Thymus (tissue), 11 donors: ENCODE data around the gene LRRC14B. TPM values are rescaled to one million over a fixed set of nuclear protein-coding genes. Genes with fewer than 3 reads are reported as not detected.
"Not testable (repeated sequence)": the region's sequence is repeated elsewhere in the genome, so short reads cannot be mapped to it uniquely, and the experiment has no call there.

Experiments
- DNase-seq, 9 donors: peaks; one replicate each; pipeline ENCODE4 v3.0.0-alpha.2; 2013; ENCODE audit warnings: low spot score in 9 of 9, low read depth in 6 of 9, missing footprints in 1 of 9
- H3K27ac ChIP-seq, 2 donors: one replicate each; pipeline ENCODE4 v1.5.1; 2013; ENCODE audit warnings: control low read depth in 1 of 2, low read depth in 1 of 2, low read length in 1 of 2, mild to moderate bottlenecking in 1 of 2, moderate library complexity in 1 of 2
- H3K27me3 ChIP-seq, 2 donors: one replicate each; pipeline ENCODE4 v1.5.1; 2013; ENCODE audit warnings: low read length in 1 of 2; ENCODE audit not compliant: control insufficient read depth in 2 of 2, insufficient read depth in 1 of 2
- H3K36me3 ChIP-seq, 2 donors: one replicate each; pipeline ENCODE4 v1.5.1; 2013; ENCODE audit warnings: low read length in 1 of 2, mild to moderate bottlenecking in 1 of 2, moderate library complexity in 1 of 2; ENCODE audit not compliant: control insufficient read depth in 2 of 2, insufficient read depth in 2 of 2
- H3K4me1 ChIP-seq, 2 donors: one replicate each; pipeline ENCODE4 v1.5.1; 2013; ENCODE audit warnings: low read length in 2 of 2; ENCODE audit not compliant: control insufficient read depth in 2 of 2, insufficient read depth in 2 of 2
- H3K4me3 ChIP-seq, 2 donors: one replicate each; pipeline ENCODE4 v1.5.1; 2013; ENCODE audit warnings: low read length in 2 of 2, control low read depth in 1 of 2, mild to moderate bottlenecking in 1 of 2
- H3K9me3 ChIP-seq, 2 donors: one replicate each; pipeline ENCODE4 v1.5.1; 2013; ENCODE audit warnings: low read length in 1 of 2, mild to moderate bottlenecking in 1 of 2; ENCODE audit not compliant: control insufficient read depth in 2 of 2, insufficient read depth in 1 of 2
- WGBS: extraction: QIAGEN DNeasy Blood & Tissue Kit; methylation state at CpG from one replicate; pipeline ENCODE4 v1.1.7; 2013; 5-methylcytosine and 5-hydroxymethylcytosine counted together
- polyA plus RNA-seq: library from polyadenylated mRNA; stranded (reverse); fragments of 200-250 nt; gene quantifications from one replicate; pipeline ENCODE4 v1.2.3, GENCODE V29; 2013
- total RNA-seq: library from RNA; stranded (reverse); fragments of 120-200 nt; gene quantifications from one replicate; pipeline ENCODE4 v1.2.4, GENCODE V29; 2013
- donor health status: healthy.

LRRC14B gene
- total and polyA plus RNA-seq, 2 donors = 0.02 to 0.90 TPM

DNA sequence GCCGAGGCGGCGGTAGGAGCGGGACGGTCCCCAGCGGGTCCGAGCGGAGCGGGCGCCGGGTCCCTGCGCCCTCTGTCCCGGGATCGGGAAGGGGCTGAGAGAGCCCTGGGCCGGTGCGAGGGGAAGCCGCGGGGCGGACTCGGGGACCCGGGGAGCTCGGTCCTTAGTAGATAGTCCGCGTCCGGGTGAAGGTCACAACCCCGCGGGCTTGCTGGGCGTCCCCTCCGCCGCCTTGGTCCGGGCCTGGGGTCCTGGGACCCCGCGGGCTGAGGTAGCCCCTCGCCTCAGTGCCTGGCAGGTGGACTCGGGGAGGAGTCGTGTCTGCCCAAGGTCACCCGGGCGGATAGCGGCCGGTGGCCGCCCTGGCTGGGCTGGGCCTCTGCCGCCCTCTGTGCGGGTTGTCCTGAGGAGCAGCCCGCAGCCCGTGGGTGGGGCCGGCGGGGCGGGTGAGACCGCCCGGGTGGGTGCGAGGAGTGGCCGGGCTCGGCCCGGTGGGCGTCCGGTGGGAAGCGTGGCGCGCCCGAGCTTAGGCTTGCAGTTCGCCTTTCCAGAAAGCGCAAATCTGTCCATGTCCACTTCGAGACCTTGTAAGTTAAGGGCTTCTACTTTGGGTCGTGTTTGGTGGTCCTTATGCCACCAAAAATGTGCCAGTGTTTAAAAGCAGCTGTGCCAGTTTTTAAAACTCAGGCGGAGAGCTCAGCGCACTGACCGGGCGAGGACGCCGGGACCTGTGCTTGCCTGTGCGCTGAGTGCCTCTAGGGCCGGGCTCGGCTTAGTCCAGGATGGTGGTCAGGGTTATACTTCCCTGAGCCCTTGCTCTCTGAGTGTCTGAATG, 27.4 kb downstream of the LRRC14B start:
- peaks cover 6 to 7% of the 10 kb centered on the region in 2 donors for H3K36me3 ChIP-seq
- H3K27me3 ChIP-seq = no peaks in the 10 kb centered on the region
- peaks cover 3 to 9% of the 10 kb centered on the region in 2 donors for H3K4me1 ChIP-seq
- WGBS = under 1% methylated on average over 73 of the region's 73 CpGs
- H3K9me3 ChIP-seq = no peaks in the 10 kb centered on the region
- peak overlapping the region; percentile 68 to 88 for H3K4me3 ChIP-seq
- H3K27ac ChIP-seq = peak overlapping the region; percentile 46 to 53
- DNase-seq = peak in 3 of 9 donors; percentile 14 to 40 (median 26)

- Histone ChIP-seq H3K27me3 (no peaks in the 10 kb centered on the region), H3K4me1 (peaks cover 3 to 9% of the 10 kb centered on the region in 2 donors), H3K9me3 (no peaks in the 10 kb centered on the region), H3K27ac (peak overlapping the region; percentile 39 to 78), H3K4me3 (peak overlapping the region; percentile 68 to 88), H3K36me3 (peaks cover 7% of the 10 kb centered on the region in 2 donors)
- WGBS = 1% methylated on average over 9 of the region's 9 CpGs
- peak in 3 of 9 donors; percentile 33 to 59 (median 40) for DNase-seq
These were observed 28.2 kb downstream of the LRRC14B start for GRCh38 chr5:219460-219863.

DNA sequence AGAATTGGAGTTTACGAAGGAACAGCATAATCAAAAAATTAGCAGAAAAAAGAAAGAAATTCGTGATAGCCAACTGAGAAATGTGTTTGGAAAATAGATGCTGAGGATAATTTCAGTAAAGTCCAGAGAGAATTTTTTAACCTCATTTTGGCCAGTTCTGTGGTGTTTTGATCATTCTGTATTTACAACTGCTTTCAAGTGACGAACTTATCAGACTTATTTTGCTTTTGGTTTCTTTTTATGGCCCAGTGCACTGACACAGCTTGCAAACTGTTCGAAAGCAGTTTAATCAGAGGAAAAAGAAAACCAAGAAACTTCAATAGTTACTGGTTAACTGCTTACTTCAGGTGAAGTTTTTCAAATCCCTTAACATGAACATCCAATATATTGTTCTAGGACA, 28.7 kb downstream of the LRRC14B start:
- Histone ChIP-seq H3K4me1 (peaks cover 3 to 9% of the 10 kb centered on the region in 2 donors), H3K27me3 (no peaks in the 10 kb centered on the region), H3K36me3 (peaks cover 12 to 13% of the 10 kb centered on the region in 2 donors), H3K9me3 (no peaks in the 10 kb centered on the region), H3K4me3 (peak overlapping the region; percentile 68 to 88), H3K27ac (no peak overlapping the region)
- DNase-seq = peak in 3 of 9 donors; percentile 19 to 62 (median 35)
- 12% methylated on average over 4 of the region's 4 CpGs for WGBS

DNA sequence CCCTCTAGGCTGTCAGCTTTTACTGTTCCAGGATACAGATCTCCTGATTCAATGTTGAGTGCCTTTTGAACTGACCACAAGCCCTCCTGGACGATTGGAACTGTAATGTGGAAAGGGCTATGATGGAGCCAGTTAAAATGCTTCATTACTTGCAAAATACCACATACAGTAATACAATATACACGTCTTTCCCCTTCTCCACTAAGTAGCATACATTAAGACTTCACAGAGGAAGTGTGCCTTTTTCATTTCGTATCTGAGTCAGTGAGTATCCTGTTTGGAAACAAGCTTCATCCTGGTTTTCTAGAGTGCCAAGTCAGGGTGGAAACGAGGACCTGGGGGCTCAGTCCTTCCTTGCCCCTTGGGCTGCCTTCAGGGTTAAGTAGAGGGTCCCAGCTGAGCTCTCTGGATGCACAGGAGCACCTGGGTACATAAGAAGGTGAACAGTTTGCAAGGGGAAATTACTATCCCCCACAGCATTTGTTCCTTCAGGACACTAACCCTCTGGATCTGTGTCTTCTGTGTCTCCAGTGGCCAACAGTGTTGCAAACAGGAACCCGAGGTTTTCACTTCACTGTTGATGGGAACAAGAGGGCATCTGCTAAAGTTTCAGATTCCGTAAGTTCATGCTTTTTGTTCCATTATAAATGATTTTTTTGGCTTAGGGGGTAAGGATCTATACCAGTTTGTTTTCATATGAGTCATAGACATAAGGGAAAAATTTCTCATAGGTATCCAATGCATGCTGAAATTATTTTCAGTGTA, 31.8 kb downstream of the LRRC14B start:
- not testable (repeated sequence) for H3K4me3 ChIP-seq, H3K27ac ChIP-seq, H3K9me3 ChIP-seq, DNase-seq, H3K4me1 ChIP-seq, H3K27me3 ChIP-seq
- peaks cover 37 to 38% of the 10 kb centered on the region in 2 donors for H3K36me3 ChIP-seq
- WGBS = 86% methylated on average over 6 of the region's 6 CpGs

- Histone ChIP-seq H3K4me3 (no peak overlapping the region), H3K9me3 (no peaks in the 10 kb centered on the region), H3K36me3 (peaks cover 41 to 44% of the 10 kb centered on the region in 2 donors), H3K27me3 (no peaks in the 10 kb centered on the region), H3K4me1 (peaks cover 3 to 6% of the 10 kb centered on the region in 2 donors), H3K27ac (no peak overlapping the region)
- WGBS = 77% methylated on average over 6 of the region's 6 CpGs
- DNase-seq = no peak
These were observed 32.5 kb downstream of the LRRC14B start for GRCh38 chr5:223791-224190.

- H3K9me3 ChIP-seq = no peaks in the 10 kb centered on the region
- peaks cover 49 to 58% of the 10 kb centered on the region in 2 donors for H3K36me3 ChIP-seq
- 96% methylated on average over 14 of the region's 14 CpGs for WGBS
- H3K4me3 ChIP-seq = no peak overlapping the region
- no peaks in the 10 kb centered on the region for H3K27me3 ChIP-seq
- no peak overlapping the region for H3K27ac ChIP-seq
- H3K4me1 ChIP-seq = peaks cover 0 to 3% of the 10 kb centered on the region in 2 donors
- DNase-seq = no peak
These were observed 34.0 kb downstream of the LRRC14B start for GRCh38 chr5:225334-225733.

GRCh38 chr5:227375-227774, 36.1 kb downstream of the LRRC14B start:
- not testable (repeated sequence) for H3K4me3 ChIP-seq, H3K27me3 ChIP-seq, DNase-seq, H3K27ac ChIP-seq, H3K4me1 ChIP-seq, H3K9me3 ChIP-seq
- peaks cover 69 to 77% of the 10 kb centered on the region in 2 donors for H3K36me3 ChIP-seq
- WGBS = 94% methylated on average over 15 of the region's 17 CpGs

DNA sequence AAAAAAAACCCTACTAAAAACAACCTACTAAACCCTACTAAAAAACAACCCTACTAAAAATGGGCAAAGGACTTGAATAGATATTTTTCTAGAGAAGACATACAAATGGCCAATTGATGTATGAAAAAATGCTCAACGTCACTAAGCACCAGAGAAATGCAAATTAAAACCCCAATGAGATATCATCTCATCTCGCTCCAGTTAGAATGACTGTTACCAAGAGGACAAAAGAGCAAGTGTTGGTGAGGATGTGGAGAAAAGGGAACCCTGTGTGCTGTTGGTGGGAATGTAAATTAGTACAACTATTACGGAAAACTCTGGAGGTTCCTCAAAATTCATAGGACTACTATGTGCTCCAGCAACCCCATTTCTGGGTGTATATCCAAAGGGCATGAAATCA, 37.6 kb downstream of the LRRC14B start:
- DNase-seq = no peak
- no peaks in the 10 kb centered on the region for H3K4me1 ChIP-seq
- no peak overlapping the region for H3K27ac ChIP-seq
- H3K27me3 ChIP-seq = no peaks in the 10 kb centered on the region
- 86% methylated on average over 3 of the region's 3 CpGs for WGBS
- no peaks in the 10 kb centered on the region for H3K9me3 ChIP-seq
- peaks cover 75 to 87% of the 10 kb centered on the region in 2 donors for H3K36me3 ChIP-seq
- no peak overlapping the region for H3K4me3 ChIP-seq

DNA sequence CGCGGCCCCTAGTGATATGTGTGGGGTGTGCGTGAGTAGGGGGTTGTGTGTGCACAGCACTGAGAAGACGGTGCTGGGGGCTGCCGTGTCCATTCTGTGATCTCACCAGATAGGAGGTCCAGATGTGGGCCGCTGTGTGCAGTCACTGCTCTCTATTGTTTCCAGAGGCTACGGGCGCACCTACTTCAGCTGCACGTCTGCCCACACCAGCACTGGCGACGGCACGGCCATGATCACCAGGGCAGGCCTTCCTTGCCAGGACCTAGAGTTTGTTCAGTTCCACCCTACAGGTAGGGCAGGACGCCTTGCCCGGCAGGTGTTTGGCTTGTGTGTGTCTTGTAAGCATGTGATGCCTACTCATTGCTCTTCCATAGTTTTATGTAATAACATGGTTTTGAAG, 39.4 kb downstream of the LRRC14B start:
- no peaks in the 10 kb centered on the region for H3K4me1 ChIP-seq
- no peak for DNase-seq
- H3K36me3 ChIP-seq = peaks cover 69 to 81% of the 10 kb centered on the region in 2 donors
- 94% methylated on average over 14 of the region's 14 CpGs for WGBS
- H3K4me3 ChIP-seq = no peak overlapping the region
- H3K27ac ChIP-seq = no peak overlapping the region
- H3K27me3 ChIP-seq = no peaks in the 10 kb centered on the region
- no peaks in the 10 kb centered on the region for H3K9me3 ChIP-seq
